Neural cell (in vitro differentiated cells): ENCODE measurements around the gene SKIC8.

ENCODE experiments used
- EP300 ChIP-seq: fragments of 450-650 bp; conservative IDR thresholded peaks from 2 replicates; pipeline ENCODE4 v1.6.1; 2014; ENCODE audit warnings: antibody characterized with exemption, mild to moderate bottlenecking, moderate library complexity; ENCODE audit not compliant: poor library complexity, severe bottlenecking
- EZH2 ChIP-seq: fragments of 200-600, 300-800 bp; shearing (Covaris generic), sonication (generic); IDR thresholded peaks from 2 replicates; pipeline ENCODE4 v1.6.1; 2014; ENCODE audit warnings: antibody characterized with exemption, low read length, borderline replicate concordance, mild to moderate bottlenecking; ENCODE audit not compliant: insufficient read depth, poor library complexity, severe bottlenecking
- MXI1 ChIP-seq: fragments of 450-650 bp; conservative IDR thresholded peaks from 2 replicates; pipeline ENCODE4 v1.6.1; 2014; ENCODE audit warnings: antibody characterized with exemption, mild to moderate bottlenecking; ENCODE audit not compliant: poor library complexity, severe bottlenecking
- POLR2AphosphoS5 ChIP-seq: IDR thresholded peaks from 2 replicates; pipeline ENCODE4 v1.6.1; 2012
- RAD21 ChIP-seq: fragments of 450-650 bp; conservative IDR thresholded peaks from 2 replicates; pipeline ENCODE4 v1.6.1; 2014; ENCODE audit warnings: antibody characterized with exemption, mild to moderate bottlenecking, moderate library complexity
- SMC3 ChIP-seq: fragments of 450-650 bp; conservative IDR thresholded peaks from 2 replicates; pipeline ENCODE4 v1.6.1; 2014; ENCODE audit warnings: antibody characterized with exemption, mild to moderate bottlenecking, moderate library complexity; ENCODE audit not compliant: poor library complexity
- TAF1 ChIP-seq: IDR thresholded peaks from 2 replicates; pipeline ENCODE4 v1.6.1; 2012; ENCODE audit warnings: low read depth
- TF ChIP-seq, protein P1 (sequence below): fragments of 450-650 bp; IDR thresholded peaks from 2 replicates; pipeline ENCODE4 v1.5.1; 2014; ENCODE audit warnings: antibody characterized with exemption, mild to moderate bottlenecking, moderate library complexity; ENCODE audit not compliant: poor library complexity, severe bottlenecking
- TF ChIP-seq, protein P2 (sequence below): IDR thresholded peaks from 2 replicates; pipeline ENCODE4 v1.6.1; 2012; ENCODE audit warnings: borderline replicate concordance

DNA sequence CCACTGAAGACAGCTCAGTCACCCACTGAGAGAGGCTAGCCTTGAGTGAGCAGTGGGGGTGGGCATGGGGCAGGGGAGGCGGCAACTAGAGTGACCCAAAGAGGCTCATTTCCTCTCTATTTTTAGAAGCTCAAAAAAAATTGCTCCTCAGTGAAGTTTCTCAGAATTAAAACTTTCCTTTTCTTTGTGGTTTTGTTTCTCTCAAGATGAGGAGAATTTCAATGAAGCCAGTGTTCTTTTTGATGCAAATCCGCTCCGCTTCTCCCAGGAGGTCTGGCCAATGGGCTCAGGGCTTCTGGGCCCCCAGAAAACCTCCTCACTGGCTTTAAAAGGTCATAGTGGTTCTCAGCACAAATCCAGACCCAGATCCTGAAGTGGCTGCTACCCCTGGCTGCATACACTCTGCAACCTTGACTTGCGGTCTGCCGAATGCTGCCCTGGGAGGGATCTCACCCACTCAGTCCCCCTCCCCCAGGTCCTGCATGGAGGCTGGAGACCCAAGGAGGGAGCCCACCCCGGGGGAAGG, 64.8 kb downstream of the SKIC8 start, which contains the start of gene ACSBG1:
- TF ChIP-seq, protein P1, sequence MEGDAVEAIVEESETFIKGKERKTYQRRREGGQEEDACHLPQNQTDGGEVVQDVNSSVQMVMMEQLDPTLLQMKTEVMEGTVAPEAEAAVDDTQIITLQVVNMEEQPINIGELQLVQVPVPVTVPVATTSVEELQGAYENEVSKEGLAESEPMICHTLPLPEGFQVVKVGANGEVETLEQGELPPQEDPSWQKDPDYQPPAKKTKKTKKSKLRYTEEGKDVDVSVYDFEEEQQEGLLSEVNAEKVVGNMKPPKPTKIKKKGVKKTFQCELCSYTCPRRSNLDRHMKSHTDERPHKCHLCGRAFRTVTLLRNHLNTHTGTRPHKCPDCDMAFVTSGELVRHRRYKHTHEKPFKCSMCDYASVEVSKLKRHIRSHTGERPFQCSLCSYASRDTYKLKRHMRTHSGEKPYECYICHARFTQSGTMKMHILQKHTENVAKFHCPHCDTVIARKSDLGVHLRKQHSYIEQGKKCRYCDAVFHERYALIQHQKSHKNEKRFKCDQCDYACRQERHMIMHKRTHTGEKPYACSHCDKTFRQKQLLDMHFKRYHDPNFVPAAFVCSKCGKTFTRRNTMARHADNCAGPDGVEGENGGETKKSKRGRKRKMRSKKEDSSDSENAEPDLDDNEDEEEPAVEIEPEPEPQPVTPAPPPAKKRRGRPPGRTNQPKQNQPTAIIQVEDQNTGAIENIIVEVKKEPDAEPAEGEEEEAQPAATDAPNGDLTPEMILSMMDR = no peak
- TF ChIP-seq EP300 = no peak
- TF ChIP-seq EZH2 = no peak
- no peak for TF ChIP-seq POLR2AphosphoS5
- TF ChIP-seq, protein P2, sequence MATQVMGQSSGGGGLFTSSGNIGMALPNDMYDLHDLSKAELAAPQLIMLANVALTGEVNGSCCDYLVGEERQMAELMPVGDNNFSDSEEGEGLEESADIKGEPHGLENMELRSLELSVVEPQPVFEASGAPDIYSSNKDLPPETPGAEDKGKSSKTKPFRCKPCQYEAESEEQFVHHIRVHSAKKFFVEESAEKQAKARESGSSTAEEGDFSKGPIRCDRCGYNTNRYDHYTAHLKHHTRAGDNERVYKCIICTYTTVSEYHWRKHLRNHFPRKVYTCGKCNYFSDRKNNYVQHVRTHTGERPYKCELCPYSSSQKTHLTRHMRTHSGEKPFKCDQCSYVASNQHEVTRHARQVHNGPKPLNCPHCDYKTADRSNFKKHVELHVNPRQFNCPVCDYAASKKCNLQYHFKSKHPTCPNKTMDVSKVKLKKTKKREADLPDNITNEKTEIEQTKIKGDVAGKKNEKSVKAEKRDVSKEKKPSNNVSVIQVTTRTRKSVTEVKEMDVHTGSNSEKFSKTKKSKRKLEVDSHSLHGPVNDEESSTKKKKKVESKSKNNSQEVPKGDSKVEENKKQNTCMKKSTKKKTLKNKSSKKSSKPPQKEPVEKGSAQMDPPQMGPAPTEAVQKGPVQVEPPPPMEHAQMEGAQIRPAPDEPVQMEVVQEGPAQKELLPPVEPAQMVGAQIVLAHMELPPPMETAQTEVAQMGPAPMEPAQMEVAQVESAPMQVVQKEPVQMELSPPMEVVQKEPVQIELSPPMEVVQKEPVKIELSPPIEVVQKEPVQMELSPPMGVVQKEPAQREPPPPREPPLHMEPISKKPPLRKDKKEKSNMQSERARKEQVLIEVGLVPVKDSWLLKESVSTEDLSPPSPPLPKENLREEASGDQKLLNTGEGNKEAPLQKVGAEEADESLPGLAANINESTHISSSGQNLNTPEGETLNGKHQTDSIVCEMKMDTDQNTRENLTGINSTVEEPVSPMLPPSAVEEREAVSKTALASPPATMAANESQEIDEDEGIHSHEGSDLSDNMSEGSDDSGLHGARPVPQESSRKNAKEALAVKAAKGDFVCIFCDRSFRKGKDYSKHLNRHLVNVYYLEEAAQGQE = no peak
- no peak for TF ChIP-seq SMC3
- TF ChIP-seq RAD21 = no peak
- no peak for TF ChIP-seq TAF1
- TF ChIP-seq MXI1 = no peak
